IPS-18a (cell line): Measurements from ENCODE around the gene STIMATE.

Experiments
- H3K27ac ChIP-seq: one replicate; pipeline ENCODE4 v1.5.1; 2013; ENCODE audit warnings: low read length
- H3K27me3 ChIP-seq: one replicate; pipeline ENCODE4 v1.6.1; 2013; ENCODE audit warnings: mild to moderate bottlenecking, low read length; ENCODE audit not compliant: control insufficient read depth, insufficient read depth
- H3K36me3 ChIP-seq: one replicate; pipeline ENCODE4 v1.6.1; 2013; ENCODE audit warnings: low read depth, low read length; ENCODE audit not compliant: control insufficient read depth
- H3K4me1 ChIP-seq: one replicate; pipeline ENCODE4 v1.6.1; 2013; ENCODE audit warnings: low read depth, low read length; ENCODE audit not compliant: control insufficient read depth
- H3K4me3 ChIP-seq: one replicate; pipeline ENCODE4 v1.5.1; 2013; ENCODE audit warnings: low read length
- H3K9ac ChIP-seq: one replicate; pipeline ENCODE4 v1.6.1; 2013; ENCODE audit warnings: mild to moderate bottlenecking, low read length, moderate library complexity
- H3K9me3 ChIP-seq: one replicate; pipeline ENCODE4 v1.6.1; 2013; ENCODE audit warnings: low read depth, low read length; ENCODE audit not compliant: control insufficient read depth

Gene STIMATE

GRCh38 chr3:52897130-52898122 is at the start of gene STIMATE:
TSS of gene STIMATE (minus strand) at chr3:52897548. CDS start at chr3:52897450, 98 bp downstream.
- no peak within 1 kb of the TSS for H3K27ac ChIP-seq
- no peaks in the 10 kb centered on the region for H3K9me3 ChIP-seq
- H3K4me1 ChIP-seq: peaks cover 10% of the 10 kb centered on the region
- no peaks in the 10 kb centered on the region for H3K36me3 ChIP-seq
- H3K9ac ChIP-seq: peak within 1 kb of the TSS; percentile 53
- H3K4me3 ChIP-seq: peak within 1 kb of the TSS; percentile 93
- H3K27me3 ChIP-seq: no peaks in the 10 kb centered on the region

GRCh38 chr3:52939600-52939999 is 42.3 kb upstream of the STIMATE start:
- H3K9ac ChIP-seq: no peak overlapping the region
- H3K27me3 ChIP-seq: no peaks in the 10 kb centered on the region
- H3K4me1 ChIP-seq: no peaks in the 10 kb centered on the region
- H3K9me3 ChIP-seq: no peaks in the 10 kb centered on the region
- no peak overlapping the region for H3K4me3 ChIP-seq
- H3K36me3 ChIP-seq: no peaks in the 10 kb centered on the region
- no peak overlapping the region for H3K27ac ChIP-seq

- Histone ChIP-seq H3K27ac (no peak overlapping the region), H3K4me1 (no peaks in the 10 kb centered on the region), H3K36me3 (no peaks in the 10 kb centered on the region), H3K9ac (no peak overlapping the region), H3K4me3 (no peak overlapping the region), H3K27me3 (no peaks in the 10 kb centered on the region), H3K9me3 (no peaks in the 10 kb centered on the region)
Measured at GRCh38 chr3:52934630-52935530, 37.5 kb upstream of the STIMATE start.

GRCh38 chr3:52931889-52932288 is 34.5 kb upstream of the STIMATE start:
- no peaks in the 10 kb centered on the region for H3K9me3 ChIP-seq
- no peak overlapping the region for H3K4me3 ChIP-seq
- no peaks in the 10 kb centered on the region for H3K27me3 ChIP-seq
- H3K4me1 ChIP-seq: no peaks in the 10 kb centered on the region
- no peak overlapping the region for H3K27ac ChIP-seq
- H3K9ac ChIP-seq: no peak overlapping the region
- no peaks in the 10 kb centered on the region for H3K36me3 ChIP-seq

GRCh38 chr3:52931328-52931727 is 34.0 kb upstream of the STIMATE start:
- Histone ChIP-seq H3K4me3 (no peak overlapping the region), H3K9me3 (no peaks in the 10 kb centered on the region), H3K9ac (no peak overlapping the region), H3K4me1 (no peaks in the 10 kb centered on the region), H3K27me3 (no peaks in the 10 kb centered on the region), H3K36me3 (no peaks in the 10 kb centered on the region), H3K27ac (no peak overlapping the region)

- Histone ChIP-seq H3K9me3 (no peaks in the 10 kb centered on the region), H3K27me3 (no peaks in the 10 kb centered on the region), H3K4me3 (no peak overlapping the region), H3K4me1 (no peaks in the 10 kb centered on the region), H3K9ac (no peak overlapping the region), H3K36me3 (no peaks in the 10 kb centered on the region), H3K27ac (no peak overlapping the region)
Measured at GRCh38 chr3:52930748-52931147, 33.4 kb upstream of the STIMATE start.

- H3K4me3 ChIP-seq: no peak overlapping the region
- H3K9ac ChIP-seq: no peak overlapping the region
- H3K9me3 ChIP-seq: no peaks in the 10 kb centered on the region
- H3K36me3 ChIP-seq: no peaks in the 10 kb centered on the region
- H3K27ac ChIP-seq: no peak overlapping the region
- H3K27me3 ChIP-seq: no peaks in the 10 kb centered on the region
- no peaks in the 10 kb centered on the region for H3K4me1 ChIP-seq
Measured at GRCh38 chr3:52926554-52926953, 29.2 kb upstream of the STIMATE start.

GRCh38 chr3:52925405-52926313 is 28.3 kb upstream of the STIMATE start:
- H3K9ac ChIP-seq: no peak overlapping the region
- H3K36me3 ChIP-seq: no peaks in the 10 kb centered on the region
- no peaks in the 10 kb centered on the region for H3K27me3 ChIP-seq
- no peaks in the 10 kb centered on the region for H3K9me3 ChIP-seq
- no peak overlapping the region for H3K27ac ChIP-seq
- no peak overlapping the region for H3K4me3 ChIP-seq
- no peaks in the 10 kb centered on the region for H3K4me1 ChIP-seq

GRCh38 chr3:52923963-52924362 is 26.6 kb upstream of the STIMATE start:
- H3K27ac ChIP-seq: no peak overlapping the region
- H3K36me3 ChIP-seq: peaks cover 10% of the 10 kb centered on the region
- H3K9ac ChIP-seq: no peak overlapping the region
- no peaks in the 10 kb centered on the region for H3K27me3 ChIP-seq
- no peak overlapping the region for H3K4me3 ChIP-seq
- no peaks in the 10 kb centered on the region for H3K9me3 ChIP-seq
- no peaks in the 10 kb centered on the region for H3K4me1 ChIP-seq

GRCh38 chr3:52920841-52921240 is 23.5 kb upstream of the STIMATE start:
- Histone ChIP-seq H3K36me3 (peaks cover 18% of the 10 kb centered on the region), H3K4me3 (no peak overlapping the region), H3K9ac (no peak overlapping the region), H3K27ac (no peak overlapping the region), H3K9me3 (no peaks in the 10 kb centered on the region), H3K4me1 (no peaks in the 10 kb centered on the region), H3K27me3 (no peaks in the 10 kb centered on the region)

- Histone ChIP-seq H3K27ac (no peak overlapping the region), H3K4me3 (no peak overlapping the region), H3K27me3 (no peaks in the 10 kb centered on the region), H3K4me1 (no peaks in the 10 kb centered on the region), H3K9me3 (no peaks in the 10 kb centered on the region), H3K36me3 (peaks cover 23% of the 10 kb centered on the region), H3K9ac (no peak overlapping the region)
Measured at GRCh38 chr3:52917044-52917443, 19.7 kb upstream of the STIMATE start.
